ENCODE measurements around the gene MYO3B. TPM values are rescaled to one million over a fixed set of nuclear protein-coding genes. Genes with fewer than 3 reads are reported as not detected.
"Not testable (repeated sequence)": the region's sequence is repeated elsewhere in the genome, so short reads cannot be mapped to it uniquely, and the experiment has no call there.

MYO3B gene
- total and polyA plus RNA-seq, 2 donors, result 0.64 to 0.71 TPM

DNA sequence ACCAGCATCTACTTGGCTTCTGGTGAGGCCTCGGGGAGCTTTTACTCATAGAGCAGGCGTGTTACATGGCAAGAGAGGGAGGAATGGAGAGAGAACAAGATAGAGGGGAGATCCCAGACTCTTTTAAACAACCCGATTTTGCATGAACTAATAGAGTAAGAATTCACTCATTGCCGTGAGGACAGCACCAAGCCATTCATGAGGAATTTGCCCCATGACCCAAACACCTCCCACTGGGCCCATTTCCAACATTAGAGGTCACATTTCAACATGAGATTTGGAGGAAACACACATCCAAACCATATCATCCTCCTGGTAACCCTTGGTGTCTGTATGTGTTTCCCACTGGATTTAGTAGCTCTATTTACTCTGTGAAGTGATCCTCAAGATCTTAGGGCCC, 287.3 kb downstream of the MYO3B start:
- 95% methylated on average over 4 of the region's 4 CpGs for WGBS

GRCh38 chr2:170466632-170467031, 288.7 kb downstream of the MYO3B start:
- no peak for DNase-seq (ENCODE audit: low read depth in 6 of 9, low spot score in 9 of 9)
- H3K36me3 ChIP-seq (ENCODE audit: control insufficient read depth in 2 of 2, insufficient read depth in 2 of 2, low read length in 1 of 2), result no peaks in the 10 kb centered on the region
- no peaks in the 10 kb centered on the region for H3K27me3 ChIP-seq (ENCODE audit: control insufficient read depth in 2 of 2, insufficient read depth in 1 of 2, low read length in 1 of 2)
- no peak overlapping the region for H3K4me3 ChIP-seq (ENCODE audit: low read length in 2 of 2)
- no peak overlapping the region for H3K27ac ChIP-seq (ENCODE audit: low read depth in 1 of 2, low read length in 1 of 2)
- no peaks in the 10 kb centered on the region for H3K4me1 ChIP-seq (ENCODE audit: control insufficient read depth in 2 of 2, insufficient read depth in 2 of 2, low read length in 2 of 2)
- WGBS, result 91% methylated on average over 8 of the region's 8 CpGs
- H3K9me3 ChIP-seq (ENCODE audit: control insufficient read depth in 2 of 2, insufficient read depth in 1 of 2, low read length in 1 of 2), result no peaks in the 10 kb centered on the region

More for the DNA sequence above, 287.3 kb downstream of the MYO3B start:
- Histone ChIP-seq H3K27ac (ENCODE audit: low read depth in 1 of 2, low read length in 1 of 2) (no peak overlapping the region), H3K4me1 (ENCODE audit: control insufficient read depth in 2 of 2, insufficient read depth in 2 of 2, low read length in 2 of 2) (no peaks in the 10 kb centered on the region), H3K4me3 (ENCODE audit: low read length in 2 of 2) (no peak overlapping the region), H3K27me3 (ENCODE audit: control insufficient read depth in 2 of 2, insufficient read depth in 1 of 2, low read length in 1 of 2) (no peaks in the 10 kb centered on the region), H3K36me3 (ENCODE audit: control insufficient read depth in 2 of 2, insufficient read depth in 2 of 2, low read length in 1 of 2) (no peaks in the 10 kb centered on the region), H3K9me3 (ENCODE audit: control insufficient read depth in 2 of 2, insufficient read depth in 1 of 2, low read length in 1 of 2) (no peaks in the 10 kb centered on the region)
- no peak for DNase-seq (ENCODE audit: low read depth in 6 of 9, low spot score in 9 of 9)

DNA sequence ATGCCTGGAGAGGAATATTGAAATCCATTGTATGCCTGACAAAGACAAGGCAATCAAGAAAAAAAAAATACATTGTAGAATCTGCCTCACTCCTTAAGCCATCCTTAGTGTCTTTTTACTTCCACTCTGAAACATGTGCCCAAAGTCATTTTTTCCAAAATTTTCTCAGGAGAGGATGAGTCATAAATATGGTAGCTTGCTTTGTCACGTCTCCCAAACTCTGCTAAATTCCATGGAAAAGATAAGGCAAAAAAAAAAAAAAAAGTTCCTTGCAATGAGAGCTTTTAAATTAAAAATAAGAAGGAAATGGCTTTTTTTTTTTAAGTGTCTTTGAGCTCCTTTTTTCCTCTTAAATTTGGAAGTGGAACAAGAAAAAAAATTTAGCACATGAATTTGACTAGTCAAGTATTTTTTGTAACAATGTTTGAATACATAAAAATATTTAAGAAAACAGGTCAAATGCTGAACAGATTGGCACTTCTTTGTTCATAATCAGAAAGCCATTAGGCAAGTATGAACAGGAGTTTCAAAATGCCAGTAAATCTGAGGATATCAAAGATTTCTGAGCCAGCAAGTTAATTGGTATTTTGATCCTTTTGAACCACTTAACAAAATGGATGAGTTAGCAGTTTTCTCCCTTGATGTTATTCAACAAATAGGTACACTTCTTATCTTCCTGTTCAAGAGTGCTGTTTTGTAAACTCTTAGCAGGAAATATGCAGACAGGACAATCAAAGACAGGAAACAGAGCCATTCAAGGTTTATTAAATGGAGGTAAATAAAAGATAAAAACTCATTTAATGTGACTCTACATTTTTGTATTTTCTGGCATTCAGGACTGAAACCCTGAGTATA, 289.8 kb downstream of the MYO3B start:
- Histone ChIP-seq H3K9me3 (ENCODE audit: control insufficient read depth in 2 of 2, insufficient read depth in 1 of 2, low read length in 1 of 2) (no peaks in the 10 kb centered on the region), H3K4me3 (ENCODE audit: low read length in 2 of 2) (no peak overlapping the region), H3K4me1 (ENCODE audit: control insufficient read depth in 2 of 2, insufficient read depth in 2 of 2, low read length in 2 of 2) (no peaks in the 10 kb centered on the region), H3K27ac (ENCODE audit: low read depth in 1 of 2, low read length in 1 of 2) (no peak overlapping the region), H3K27me3 (ENCODE audit: control insufficient read depth in 2 of 2, insufficient read depth in 1 of 2, low read length in 1 of 2) (no peaks in the 10 kb centered on the region), H3K36me3 (ENCODE audit: control insufficient read depth in 2 of 2, insufficient read depth in 2 of 2, low read length in 1 of 2) (no peaks in the 10 kb centered on the region)
- DNase-seq (ENCODE audit: low read depth in 6 of 9, low spot score in 9 of 9), result peak in 1 of 9 donors; percentile 7
- 91% methylated on average over 1 of the region's 1 CpG for WGBS

GRCh38 chr2:170468557-170468956, 290.6 kb downstream of the MYO3B start:
- no peaks in the 10 kb centered on the region for H3K9me3 ChIP-seq (ENCODE audit: control insufficient read depth in 2 of 2, insufficient read depth in 1 of 2, low read length in 1 of 2)
- no peak overlapping the region for H3K4me3 ChIP-seq (ENCODE audit: low read length in 2 of 2)
- WGBS, result 92% methylated on average over 4 of the region's 4 CpGs
- H3K27me3 ChIP-seq (ENCODE audit: control insufficient read depth in 2 of 2, insufficient read depth in 1 of 2, low read length in 1 of 2), result no peaks in the 10 kb centered on the region
- H3K36me3 ChIP-seq (ENCODE audit: control insufficient read depth in 2 of 2, insufficient read depth in 2 of 2, low read length in 1 of 2), result no peaks in the 10 kb centered on the region
- no peak overlapping the region for H3K27ac ChIP-seq (ENCODE audit: low read depth in 1 of 2, low read length in 1 of 2)
- DNase-seq (ENCODE audit: low read depth in 6 of 9, low spot score in 9 of 9), result no peak
- no peaks in the 10 kb centered on the region for H3K4me1 ChIP-seq (ENCODE audit: control insufficient read depth in 2 of 2, insufficient read depth in 2 of 2, low read length in 2 of 2)

- 99% methylated on average over 4 of the region's 4 CpGs for WGBS
- not testable (repeated sequence) for H3K27me3 ChIP-seq (ENCODE audit: control insufficient read depth in 2 of 2, insufficient read depth in 1 of 2, low read length in 1 of 2); H3K9me3 ChIP-seq (ENCODE audit: control insufficient read depth in 2 of 2, insufficient read depth in 1 of 2, low read length in 1 of 2); H3K4me3 ChIP-seq (ENCODE audit: low read length in 2 of 2); H3K4me1 ChIP-seq (ENCODE audit: control insufficient read depth in 2 of 2, insufficient read depth in 2 of 2, low read length in 2 of 2); H3K27ac ChIP-seq (ENCODE audit: low read depth in 1 of 2, low read length in 1 of 2); H3K36me3 ChIP-seq (ENCODE audit: control insufficient read depth in 2 of 2, insufficient read depth in 2 of 2, low read length in 1 of 2); DNase-seq (ENCODE audit: low read depth in 6 of 9, low spot score in 9 of 9)
Measured at GRCh38 chr2:170472498-170472897, 294.6 kb downstream of the MYO3B start.

GRCh38 chr2:170475878-170476277, 297.9 kb downstream of the MYO3B start:
- 91% methylated on average over 6 of the region's 6 CpGs for WGBS
- Histone ChIP-seq H3K4me3 (ENCODE audit: low read length in 2 of 2) (no peak overlapping the region), H3K4me1 (ENCODE audit: control insufficient read depth in 2 of 2, insufficient read depth in 2 of 2, low read length in 2 of 2) (no peaks in the 10 kb centered on the region), H3K36me3 (ENCODE audit: control insufficient read depth in 2 of 2, insufficient read depth in 2 of 2, low read length in 1 of 2) (no peaks in the 10 kb centered on the region), H3K27ac (ENCODE audit: low read depth in 1 of 2, low read length in 1 of 2) (no peak overlapping the region), H3K27me3 (ENCODE audit: control insufficient read depth in 2 of 2, insufficient read depth in 1 of 2, low read length in 1 of 2) (no peaks in the 10 kb centered on the region), H3K9me3 (ENCODE audit: control insufficient read depth in 2 of 2, insufficient read depth in 1 of 2, low read length in 1 of 2) (no peaks in the 10 kb centered on the region)
- DNase-seq (ENCODE audit: low read depth in 6 of 9, low spot score in 9 of 9), result no peak

- H3K9me3 ChIP-seq (ENCODE audit: control insufficient read depth in 2 of 2, insufficient read depth in 1 of 2, low read length in 1 of 2), result no peaks in the 10 kb centered on the region
- 71% methylated on average over 4 of the region's 4 CpGs for WGBS
- no peak overlapping the region for H3K27ac ChIP-seq (ENCODE audit: low read depth in 1 of 2, low read length in 1 of 2)
- no peak for DNase-seq (ENCODE audit: low read depth in 6 of 9, low spot score in 9 of 9)
- no peak overlapping the region for H3K4me3 ChIP-seq (ENCODE audit: low read length in 2 of 2)
- no peaks in the 10 kb centered on the region for H3K27me3 ChIP-seq (ENCODE audit: control insufficient read depth in 2 of 2, insufficient read depth in 1 of 2, low read length in 1 of 2)
- H3K4me1 ChIP-seq (ENCODE audit: control insufficient read depth in 2 of 2, insufficient read depth in 2 of 2, low read length in 2 of 2), result no peaks in the 10 kb centered on the region
- H3K36me3 ChIP-seq (ENCODE audit: control insufficient read depth in 2 of 2, insufficient read depth in 2 of 2, low read length in 1 of 2), result no peaks in the 10 kb centered on the region
Measured at GRCh38 chr2:170477630-170478029, 299.7 kb downstream of the MYO3B start.

GRCh38 chr2:170481201-170481600, 303.3 kb downstream of the MYO3B start:
- Histone ChIP-seq H3K36me3 (ENCODE audit: control insufficient read depth in 2 of 2, insufficient read depth in 2 of 2, low read length in 1 of 2) (no peaks in the 10 kb centered on the region), H3K27ac (ENCODE audit: low read depth in 1 of 2, low read length in 1 of 2) (no peak overlapping the region), H3K9me3 (ENCODE audit: control insufficient read depth in 2 of 2, insufficient read depth in 1 of 2, low read length in 1 of 2) (no peaks in the 10 kb centered on the region), H3K27me3 (ENCODE audit: control insufficient read depth in 2 of 2, insufficient read depth in 1 of 2, low read length in 1 of 2) (no peaks in the 10 kb centered on the region), H3K4me1 (ENCODE audit: control insufficient read depth in 2 of 2, insufficient read depth in 2 of 2, low read length in 2 of 2) (no peaks in the 10 kb centered on the region), H3K4me3 (ENCODE audit: low read length in 2 of 2) (no peak overlapping the region)
- DNase-seq (ENCODE audit: low read depth in 6 of 9, low spot score in 9 of 9), result no peak
- WGBS, result 97% methylated on average over 4 of the region's 4 CpGs

- Histone ChIP-seq H3K36me3 (ENCODE audit: control insufficient read depth in 2 of 2, insufficient read depth in 2 of 2, low read length in 1 of 2) (no peaks in the 10 kb centered on the region), H3K4me1 (ENCODE audit: control insufficient read depth in 2 of 2, insufficient read depth in 2 of 2, low read length in 2 of 2) (no peaks in the 10 kb centered on the region), H3K9me3 (ENCODE audit: control insufficient read depth in 2 of 2, insufficient read depth in 1 of 2, low read length in 1 of 2) (no peaks in the 10 kb centered on the region), H3K27ac (ENCODE audit: low read depth in 1 of 2, low read length in 1 of 2) (no peak overlapping the region), H3K27me3 (ENCODE audit: control insufficient read depth in 2 of 2, insufficient read depth in 1 of 2, low read length in 1 of 2) (no peaks in the 10 kb centered on the region), H3K4me3 (ENCODE audit: low read length in 2 of 2) (no peak overlapping the region)
- no peak for DNase-seq (ENCODE audit: low read depth in 6 of 9, low spot score in 9 of 9)
Measured at GRCh38 chr2:170484552-170484951, 306.6 kb downstream of the MYO3B start.
